ENCODE measurements around the gene NMRK2. TPM values are rescaled to one million over a fixed set of nuclear protein-coding genes. Genes with fewer than 3 reads are reported as not detected.

NMRK2 gene
- total RNA-seq, 1 experiment from 2014 or later, result not detected

- POLR2A ChIA-PET, result no interaction called here
- no peak for ATAC-seq
- BruUV-seq (replicated peaks), result no TSS peak
Measured at GRCh38 chr19:3897936-3898335, 34.9 kb upstream of the NMRK2 start.

More at GRCh38 chr19:3897936-3898335, 34.9 kb upstream of the NMRK2 start:
- H3K27ac ChIP-seq (ENCODE audit: low read depth, low read length), result no peak overlapping the region
- H4K20me1 ChIP-seq (ENCODE audit: insufficient read depth), result no peaks in the 10 kb centered on the region
- intact Hi-C loops (cut with micrococcal nuclease), result no loop called here
- no peaks in the 10 kb centered on the region for H3K36me3 ChIP-seq (ENCODE audit: control insufficient read depth in 1 of 2, insufficient read depth in 2 of 2, low read length in 2 of 2)
- H3K27me3 ChIP-seq (ENCODE audit: insufficient read depth, low read length), result no peaks in the 10 kb centered on the region
- H3K9me3 ChIP-seq (ENCODE audit: control insufficient read depth in 1 of 2, insufficient read depth in 1 of 2, low read depth in 1 of 2, low read length in 2 of 2), result no peaks in the 10 kb centered on the region
- no peaks in the 10 kb centered on the region for H3K4me1 ChIP-seq (ENCODE audit: control insufficient read depth in 1 of 2, insufficient read depth in 2 of 2, low read length in 2 of 2)
- no peaks in the 10 kb centered on the region for H3K9me2 ChIP-seq (ENCODE audit: insufficient read depth)
- no peaks in the 10 kb centered on the region for H3K79me2 ChIP-seq (ENCODE audit: insufficient read depth, low read length)
- H3K4me2 ChIP-seq (ENCODE audit: low read length), result no peak overlapping the region
- no peak for DNase-seq (ENCODE audit: low read depth, low spot score)
- ChIA-PET RAD21 (ENCODE audit: low non-redundant PET in 1 of 2, low total read pairs in 2 of 2, uncharacterized antibody in 2 of 2, unreplicated experiment in 2 of 2) (no interaction called here), CTCF (no interaction called here)
- H3K9ac ChIP-seq (ENCODE audit: low read length), result no peak overlapping the region
- TF ChIP-seq POLR2AphosphoS5 (IDR thresholded peaks at IDR 0.05; ENCODE audit: low read depth, low read length), result no peak
- no peak for TF ChIP-seq MAX (IDR thresholded peaks at IDR 0.05)
- TF ChIP-seq POLR2A (IDR thresholded peaks at IDR 0.05; ENCODE audit: borderline replicate concordance, extremely low read depth, insufficient read depth, insufficient read length), result no peak
- TF ChIP-seq ZFX (IDR thresholded peaks at IDR 0.05), result no peak
- no peak for TF ChIP-seq JUND (IDR thresholded peaks at IDR 0.05)
- no peak for TF ChIP-seq SRF (IDR thresholded peaks at IDR 0.05; ENCODE audit: low read depth)
- TF ChIP-seq SIN3A (IDR thresholded peaks at IDR 0.05; ENCODE audit: low read depth), result no peak
- no peak for TF ChIP-seq EZH2phosphoT487 (IDR thresholded peaks at IDR 0.05; ENCODE audit: borderline replicate concordance)
- TF ChIP-seq REST (IDR thresholded peaks at IDR 0.05; ENCODE audit: low read depth), result no peak
- TF ChIP-seq ATF3 (IDR thresholded peaks at IDR 0.05), result no peak
- no peak for TF ChIP-seq CTCF (IDR thresholded peaks at IDR 0.05 in 2 of 3, conservative IDR thresholded peaks at IDR 0.05 in 1 of 3; ENCODE audit: borderline replicate concordance in 1 of 3, insufficient read depth in 1 of 3, low read depth in 2 of 3, low read length in 2 of 3)
- TF ChIP-seq CEBPB (IDR thresholded peaks at IDR 0.05; ENCODE audit: low read depth), result no peak
- TF ChIP-seq ZNF274 (IDR thresholded peaks at IDR 0.05; ENCODE audit: low read depth, low read length), result no peak
- TF ChIP-seq FOSL1 (IDR thresholded peaks at IDR 0.05; ENCODE audit: low read depth), result no peak
- TF ChIP-seq YY1 (IDR thresholded peaks at IDR 0.05; ENCODE audit: extremely low read depth, insufficient replicate concordance, low read depth, low read length), result no peak
- H2AFZ ChIP-seq (ENCODE audit: low read depth, low read length, poor library complexity, severe bottlenecking), result no peak overlapping the region
- no peak overlapping the region for H3K4me3 ChIP-seq (replicated peaks in 1 of 2; ENCODE audit: low read depth in 1 of 2, low read length in 2 of 2)

Measured in HCT116 (cell line).